GM19328 (cell line): ENCODE results near the gene MAT2B.
"Not testable (repeated sequence)": the region's sequence is repeated elsewhere in the genome, so short reads cannot be mapped to it uniquely, and the experiment has no call there.

ENCODE experiments used
- ATAC-seq: cut with Tn5 transposase; IDR thresholded peaks from one replicate; pipeline ENCODE4 v1.9.1; 2021; ENCODE audit warnings: mild to moderate bottlenecking, moderate library complexity; ENCODE audit not compliant: unreplicated experiment

The MAT2B gene

GRCh38 chr5:163503106-163504078 is 2.0 kb upstream of the MAT2B start:
- no peak for ATAC-seq

- no peak for ATAC-seq
Measured at GRCh38 chr5:163504079-163504931, 1.1 kb upstream of the MAT2B start.

- no peak for ATAC-seq
Measured at GRCh38 chr5:163505049-163505367, 411 bp upstream of the MAT2B start.

- peak; percentile 4 for ATAC-seq
Measured at GRCh38 chr5:163506095-163506457, 657 bp downstream of the MAT2B start.

- no peak for ATAC-seq
Measured at GRCh38 chr5:163506726-163507125, 1.3 kb downstream of the MAT2B start.

GRCh38 chr5:163508753-163509152 is 3.3 kb downstream of the MAT2B start:
- no peak for ATAC-seq

- ATAC-seq = no peak
Measured at GRCh38 chr5:163509291-163509951, 4.0 kb downstream of the MAT2B start.

- no peak for ATAC-seq
Measured at GRCh38 chr5:163512526-163512925, 7.1 kb downstream of the MAT2B start.

- ATAC-seq = no peak
Measured at GRCh38 chr5:163525096-163525495, 19.7 kb downstream of the MAT2B start.

- ATAC-seq = no peak
Measured at GRCh38 chr5:163529698-163530097, 24.3 kb downstream of the MAT2B start.

- ATAC-seq = no peak
Measured at GRCh38 chr5:163531272-163531671, 25.9 kb downstream of the MAT2B start.

GRCh38 chr5:163532171-163533084 is 27.0 kb downstream of the MAT2B start:
- ATAC-seq = no peak

GRCh38 chr5:163533223-163533622 is 27.8 kb downstream of the MAT2B start:
- ATAC-seq = no peak

- no peak for ATAC-seq
Measured at GRCh38 chr5:163534492-163535094, 29.2 kb downstream of the MAT2B start.

- no peak for ATAC-seq
Measured at GRCh38 chr5:163535290-163535689, 29.9 kb downstream of the MAT2B start.

- not testable (repeated sequence) for ATAC-seq
Measured at GRCh38 chr5:163536442-163536841, 31.0 kb downstream of the MAT2B start.

- no peak for ATAC-seq
Measured at GRCh38 chr5:163540696-163541095, 35.3 kb downstream of the MAT2B start.

GRCh38 chr5:163542771-163543170 is 37.4 kb downstream of the MAT2B start:
- no peak for ATAC-seq

- no peak for ATAC-seq
Measured at GRCh38 chr5:163544041-163544440, 38.6 kb downstream of the MAT2B start.

- ATAC-seq = no peak
Measured at GRCh38 chr5:163544836-163545235, 39.4 kb downstream of the MAT2B start.
